ENCODE results near the gene SLC7A4. TPM values are rescaled to one million over a fixed set of nuclear protein-coding genes. Genes with fewer than 3 reads are reported as not detected.
"Not testable (repeated sequence)": the region's sequence is repeated elsewhere in the genome, so short reads cannot be mapped to it uniquely, and the experiment has no call there.

The SLC7A4 gene
- total and polyA plus RNA-seq, 2 donors: 0.19 to 0.37 TPM

- Histone ChIP-seq H3K27me3 (ENCODE audit: control insufficient read depth in 2 of 2, insufficient read depth in 1 of 2, low read length in 1 of 2) (peaks cover 0 to 43% of the 10 kb centered on the region in 2 donors), H3K36me3 (ENCODE audit: control insufficient read depth in 2 of 2, insufficient read depth in 2 of 2, low read length in 1 of 2) (no peaks in the 10 kb centered on the region), H3K4me1 (ENCODE audit: control insufficient read depth in 2 of 2, insufficient read depth in 2 of 2, low read length in 2 of 2) (peaks cover 11 to 17% of the 10 kb centered on the region in 2 donors), H3K9me3 (ENCODE audit: control insufficient read depth in 2 of 2, insufficient read depth in 1 of 2, low read length in 1 of 2) (no peaks in the 10 kb centered on the region), H3K27ac (ENCODE audit: low read depth in 1 of 2, low read length in 1 of 2) (no peak within 1 kb of the TSS), H3K4me3 (ENCODE audit: low read length in 2 of 2) (peak within 1 kb of the TSS; percentile 5 to 24)
- no peak for DNase-seq (ENCODE audit: low read depth in 6 of 9, low spot score in 9 of 9)
- 62% methylated on average over 12 of the region's 12 CpGs for whole genome bisulfite sequencing
Observed at GRCh38 chr22:21014726-21015465, 17.5 kb downstream of the SLC7A4 start, which contains the start of gene P2RX6. Gene P2RX6, plus strand, starts transcription at chr22:21015165. Its CDS starts 10 bp downstream, at chr22:21015175.

DNA sequence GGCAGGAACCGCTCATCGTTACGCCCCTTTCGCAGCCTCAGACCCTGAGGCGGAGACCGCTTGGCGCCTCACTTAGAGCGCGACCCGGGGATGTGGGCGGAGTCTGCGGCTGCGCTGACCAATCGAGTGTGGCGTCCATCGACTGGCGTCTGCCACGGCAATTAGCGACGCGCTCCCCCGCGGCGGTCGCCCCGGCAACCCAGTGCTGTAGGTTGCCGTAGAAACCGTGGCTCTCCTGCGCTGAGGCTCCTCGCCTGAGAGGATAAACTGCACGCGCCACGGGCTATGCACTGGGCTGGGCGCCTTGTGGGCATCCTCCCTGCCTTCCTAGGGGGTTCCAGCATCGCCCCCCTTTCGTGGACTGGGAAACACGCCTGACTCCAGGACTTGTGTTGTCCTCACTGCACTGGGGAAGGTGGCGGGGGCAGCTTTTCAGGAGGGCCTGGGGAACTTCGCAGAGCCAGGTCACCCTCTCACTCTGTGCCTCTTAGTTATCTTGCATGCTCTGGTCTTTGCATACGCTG is 18.1 kb downstream of the SLC7A4 start:
- WGBS: 3% methylated on average over 40 of the region's 40 CpGs
- no peaks in the 10 kb centered on the region for H3K9me3 ChIP-seq (ENCODE audit: control insufficient read depth in 2 of 2, insufficient read depth in 1 of 2, low read length in 1 of 2)
- peak in 7 of 9 donors; percentile 24 to 68 (median 38) for DNase-seq (ENCODE audit: low read depth in 6 of 9, low spot score in 9 of 9)
- no peaks in the 10 kb centered on the region for H3K36me3 ChIP-seq (ENCODE audit: control insufficient read depth in 2 of 2, insufficient read depth in 2 of 2, low read length in 1 of 2)
- H3K27ac ChIP-seq (ENCODE audit: low read depth in 1 of 2, low read length in 1 of 2): no peak overlapping the region
- peak overlapping the region; percentile 5 to 24 for H3K4me3 ChIP-seq (ENCODE audit: low read length in 2 of 2)
- H3K4me1 ChIP-seq (ENCODE audit: control insufficient read depth in 2 of 2, insufficient read depth in 2 of 2, low read length in 2 of 2): peaks cover 11 to 17% of the 10 kb centered on the region in 2 donors
- H3K27me3 ChIP-seq (ENCODE audit: control insufficient read depth in 2 of 2, insufficient read depth in 1 of 2, low read length in 1 of 2): peaks cover 0 to 43% of the 10 kb centered on the region in 2 donors

- DNase-seq (ENCODE audit: low read depth in 6 of 9, low spot score in 9 of 9): no peak
Observed at GRCh38 chr22:21013657-21014201, 18.6 kb downstream of the SLC7A4 start.

GRCh38 chr22:21012446-21013407 is 19.6 kb downstream of the SLC7A4 start:
- peaks cover 0 to 43% of the 10 kb centered on the region in 2 donors for H3K27me3 ChIP-seq (ENCODE audit: control insufficient read depth in 2 of 2, insufficient read depth in 1 of 2, low read length in 1 of 2)
- H3K27ac ChIP-seq (ENCODE audit: low read depth in 1 of 2, low read length in 1 of 2): no peak overlapping the region
- no peak for DNase-seq (ENCODE audit: low read depth in 6 of 9, low spot score in 9 of 9)
- WGBS: 89% methylated on average over 14 of the region's 14 CpGs
- H3K4me1 ChIP-seq (ENCODE audit: control insufficient read depth in 2 of 2, insufficient read depth in 2 of 2, low read length in 2 of 2): peaks cover 11 to 17% of the 10 kb centered on the region in 2 donors
- H3K36me3 ChIP-seq (ENCODE audit: control insufficient read depth in 2 of 2, insufficient read depth in 2 of 2, low read length in 1 of 2): no peaks in the 10 kb centered on the region
- no peak overlapping the region for H3K4me3 ChIP-seq (ENCODE audit: low read length in 2 of 2)
- no peaks in the 10 kb centered on the region for H3K9me3 ChIP-seq (ENCODE audit: control insufficient read depth in 2 of 2, insufficient read depth in 1 of 2, low read length in 1 of 2)

More at GRCh38 chr22:21013657-21014201, 18.6 kb downstream of the SLC7A4 start:
- Histone ChIP-seq H3K4me3 (ENCODE audit: low read length in 2 of 2) (peak overlapping the region; percentile 5 to 24), H3K27me3 (ENCODE audit: control insufficient read depth in 2 of 2, insufficient read depth in 1 of 2, low read length in 1 of 2) (peaks cover 0 to 43% of the 10 kb centered on the region in 2 donors), H3K27ac (ENCODE audit: low read depth in 1 of 2, low read length in 1 of 2) (no peak overlapping the region), H3K36me3 (ENCODE audit: control insufficient read depth in 2 of 2, insufficient read depth in 2 of 2, low read length in 1 of 2) (no peaks in the 10 kb centered on the region), H3K4me1 (ENCODE audit: control insufficient read depth in 2 of 2, insufficient read depth in 2 of 2, low read length in 2 of 2) (peaks cover 11 to 17% of the 10 kb centered on the region in 2 donors), H3K9me3 (ENCODE audit: control insufficient read depth in 2 of 2, insufficient read depth in 1 of 2, low read length in 1 of 2) (no peaks in the 10 kb centered on the region)
- 22% methylated on average over 24 of the region's 24 CpGs for WGBS

- Histone ChIP-seq H3K4me1 (ENCODE audit: control insufficient read depth in 2 of 2, insufficient read depth in 2 of 2, low read length in 2 of 2) (peaks cover 11 to 17% of the 10 kb centered on the region in 2 donors), H3K27ac (ENCODE audit: low read depth in 1 of 2, low read length in 1 of 2) (no peak overlapping the region), H3K4me3 (ENCODE audit: low read length in 2 of 2) (no peak overlapping the region), H3K9me3 (ENCODE audit: control insufficient read depth in 2 of 2, insufficient read depth in 1 of 2, low read length in 1 of 2) (no peaks in the 10 kb centered on the region), H3K27me3 (ENCODE audit: control insufficient read depth in 2 of 2, insufficient read depth in 1 of 2, low read length in 1 of 2) (peaks cover 0 to 33% of the 10 kb centered on the region in 2 donors), H3K36me3 (ENCODE audit: control insufficient read depth in 2 of 2, insufficient read depth in 2 of 2, low read length in 1 of 2) (no peaks in the 10 kb centered on the region)
- 91% methylated on average over 3 of the region's 3 CpGs for whole genome bisulfite sequencing
- no peak for DNase-seq (ENCODE audit: low read depth in 6 of 9, low spot score in 9 of 9)
Observed at GRCh38 chr22:21010426-21011113, 21.8 kb downstream of the SLC7A4 start.

GRCh38 chr22:21009638-21010425 is 22.5 kb downstream of the SLC7A4 start:
- H3K4me3 ChIP-seq (ENCODE audit: low read length in 2 of 2): no peak overlapping the region
- peaks cover 9 to 12% of the 10 kb centered on the region in 2 donors for H3K4me1 ChIP-seq (ENCODE audit: control insufficient read depth in 2 of 2, insufficient read depth in 2 of 2, low read length in 2 of 2)
- peaks cover 0 to 27% of the 10 kb centered on the region in 2 donors for H3K27me3 ChIP-seq (ENCODE audit: control insufficient read depth in 2 of 2, insufficient read depth in 1 of 2, low read length in 1 of 2)
- H3K9me3 ChIP-seq (ENCODE audit: control insufficient read depth in 2 of 2, insufficient read depth in 1 of 2, low read length in 1 of 2): no peaks in the 10 kb centered on the region
- WGBS: 77% methylated on average over 10 of the region's 10 CpGs
- H3K36me3 ChIP-seq (ENCODE audit: control insufficient read depth in 2 of 2, insufficient read depth in 2 of 2, low read length in 1 of 2): no peaks in the 10 kb centered on the region
- DNase-seq (ENCODE audit: low read depth in 6 of 9, low spot score in 9 of 9): peak in 7 of 9 donors; percentile 43 to 79 (median 62)
- no peak overlapping the region for H3K27ac ChIP-seq (ENCODE audit: low read depth in 1 of 2, low read length in 1 of 2)

- H3K9me3 ChIP-seq (ENCODE audit: control insufficient read depth in 2 of 2, insufficient read depth in 1 of 2, low read length in 1 of 2); H3K27ac ChIP-seq (ENCODE audit: low read depth in 1 of 2, low read length in 1 of 2); DNase-seq (ENCODE audit: low read depth in 6 of 9, low spot score in 9 of 9); H3K4me1 ChIP-seq (ENCODE audit: control insufficient read depth in 2 of 2, insufficient read depth in 2 of 2, low read length in 2 of 2); H3K36me3 ChIP-seq (ENCODE audit: control insufficient read depth in 2 of 2, insufficient read depth in 2 of 2, low read length in 1 of 2); H3K4me3 ChIP-seq (ENCODE audit: low read length in 2 of 2): not testable (repeated sequence)
- WGBS: 93% methylated on average over 13 of the region's 13 CpGs
- H3K27me3 ChIP-seq (ENCODE audit: control insufficient read depth in 2 of 2, insufficient read depth in 1 of 2, low read length in 1 of 2): peaks cover 0 to 21% of the 10 kb centered on the region in 2 donors
Observed at GRCh38 chr22:21009208-21009607, 23.2 kb downstream of the SLC7A4 start.

GRCh38 chr22:21003782-21004181 is 28.6 kb downstream of the SLC7A4 start:
- Histone ChIP-seq H3K27me3 (ENCODE audit: control insufficient read depth in 2 of 2, insufficient read depth in 1 of 2, low read length in 1 of 2) (no peaks in the 10 kb centered on the region), H3K9me3 (ENCODE audit: control insufficient read depth in 2 of 2, insufficient read depth in 1 of 2, low read length in 1 of 2) (peaks cover 0 to 5% of the 10 kb centered on the region in 2 donors), H3K27ac (ENCODE audit: low read depth in 1 of 2, low read length in 1 of 2) (no peak overlapping the region), H3K4me3 (ENCODE audit: low read length in 2 of 2) (no peak overlapping the region), H3K4me1 (ENCODE audit: control insufficient read depth in 2 of 2, insufficient read depth in 2 of 2, low read length in 2 of 2) (peaks cover 17 to 24% of the 10 kb centered on the region in 2 donors), H3K36me3 (ENCODE audit: control insufficient read depth in 2 of 2, insufficient read depth in 2 of 2, low read length in 1 of 2) (peaks cover 12 to 22% of the 10 kb centered on the region in 2 donors)
- DNase-seq (ENCODE audit: low read depth in 6 of 9, low spot score in 9 of 9): no peak
- 97% methylated on average over 4 of the region's 4 CpGs for WGBS

All from thymus (tissue), 11 donors.